Heart left ventricle (tissue), 16 donors: ENCODE results near the gene SEMA4D. TPM values are rescaled to one million over a fixed set of nuclear protein-coding genes. Genes with fewer than 3 reads are reported as not detected.

Experiments
- ATAC-seq, 4 donors: fragments of 200-7000 bp; cut with Tn5 transposase; one replicate each; pipeline ENCODE4 v1.9.1; 2020 to 2022; ENCODE audit warnings: moderate library complexity in 4 of 4, mild to moderate bottlenecking in 3 of 4, moderate number of reproducible peaks in 1 of 4
- DNase-seq, 5 donors: peaks; one replicate each; pipeline ENCODE4 v3.0.0-alpha.2; 2020
- H3K27ac ChIP-seq, 12 donors: fragments of 200-600 bp; sonication (generic) in 4 of 12; one replicate each; pipeline versions ENCODE4 v1.5.0 to v1.8.0; 2016 to 2022; ENCODE audit warnings: mild to moderate bottlenecking in 2 of 12
- H3K27me3 ChIP-seq, 9 donors: fragments of 200-600 bp; sonication (generic) in 2 of 9; one replicate each; pipeline versions ENCODE4 v1.5.1 to v1.8.0; 2016 to 2022; ENCODE audit warnings: mild to moderate bottlenecking in 3 of 9
- H3K36me3 ChIP-seq, 9 donors: fragments of 200-600 bp; sonication (generic) in 2 of 9; one replicate each; pipeline versions ENCODE4 v1.5.0 to v1.8.0; 2018 to 2022; ENCODE audit warnings: mild to moderate bottlenecking in 2 of 9
- H3K4me1 ChIP-seq, 12 donors: fragments of 200-600 bp; sonication (generic) in 4 of 12; one replicate each; pipeline versions ENCODE4 v1.5.0 to v1.8.0; 2016 to 2022; ENCODE audit warnings: mild to moderate bottlenecking in 3 of 12
- H3K4me3 ChIP-seq, 12 donors: fragments of 200-600 bp; sonication (generic) in 4 of 12; one replicate each; pipeline versions ENCODE4 v1.5.0 to v1.8.0; 2017 to 2022; ENCODE audit warnings: mild to moderate bottlenecking in 9 of 12, moderate library complexity in 4 of 12
- H3K9me3 ChIP-seq, 12 donors: fragments of 200-600 bp; sonication (generic) in 4 of 12; one replicate each; pipeline versions ENCODE4 v1.5.0 to v1.8.0; 2016 to 2022; ENCODE audit warnings: mild to moderate bottlenecking in 1 of 12
- POLR2A ChIP-seq, 2 donors: fragments of 450-650 bp; IDR thresholded peaks; one replicate each; pipeline ENCODE4 v1.6.1; 2017; ENCODE audit warnings: antibody characterized with exemption in 2 of 2, mild to moderate bottlenecking in 2 of 2, moderate library complexity in 2 of 2
- WGBS, 4 donors: extraction: QIAGEN DNeasy Blood & Tissue Kit in 2 of 4; methylation state at CpG; one replicate each; pipeline versions ENCODE4 v1.1.5 to v1.1.7; 2013 to 2018; 5-methylcytosine and 5-hydroxymethylcytosine counted together
- intact Hi-C, 10 donors: fragments of 100-400 bp; cut with DNase I; formaldehyde crosslinking; loops; one replicate each; pipeline versions ENCODE4 v1.11.1 to v1.14.2; 2022
- polyA plus RNA-seq, 2 donors: library from polyadenylated mRNA; stranded (reverse); fragments of 200-250 nt; gene quantifications; one replicate each; pipeline ENCODE4 v1.2.3, GENCODE V29; 2013
- total RNA-seq, 9 donors: library from RNA; depleted of rRNA in 2 of 9; stranded (reverse); fragments of >200 nt in 2 of 9; fragmentation: NEBNext Ultra II Directional in 3 of 9; extraction: Animal tissue kit (Norgen Biotek cat#: 25700) in 3 of 9; gene quantifications; one replicate each; pipeline versions ENCODE4 v1.1.0 to v1.2.4, GENCODE V29; 2016 to 2023
- TF ChIP-seq, protein P1 (sequence below), 12 donors: fragments of 200-600 bp; sonication (generic) in 4 of 12; IDR thresholded peaks; one replicate each; pipeline versions ENCODE4 v1.5.0 to v1.8.0; 2018 to 2022; ENCODE audit warnings: antibody characterized with exemption in 12 of 12, mild to moderate bottlenecking in 5 of 12
- donor health status: ischemic (EF 13 %, LVEDD 7.1; RV severe dilation, severe dysfunction).
- donor health status: healthy with polysubstance abuse.
- donor health status: DM: no; HTN: yes; CAD: no.
- donor health status: DM: no; HTN: no; CAD: no.
- donor health status: ischemic (EF 25% LVEDD 6.9; RV normal size, moderate dysfunction).
- donor health status: ischemic (EF 25% LVEDD 5.7; RV mildly dilated, moderate dysfunction).
- donor health status: healthy.
- donor health status: DM: yes; HTN: yes; CAD: no.
- donor health status: ischemic (EF 35%, LVEDD 5.7; RV mildly dilated, moderate dysfunction).
- donor health status: nonischemic (EF 11% LVEDD 7.7; RV severe dilation, severe dysfunction).
- donor health status: DM: yes; HTN: yes; CAD: no.
- donor health status: PGD.
- donor health status: ischemic (EF 29% LVEDD 5.4; RV normal size, mild dysfunction).
- donor health status: nonischemic (EF 23%, LVEDD 6.1; RV moderate dilation, normal function).

SEMA4D gene
- total and polyA plus RNA-seq, 11 donors = 4.0 to 59.8 (median 20.2) TPM

DNA sequence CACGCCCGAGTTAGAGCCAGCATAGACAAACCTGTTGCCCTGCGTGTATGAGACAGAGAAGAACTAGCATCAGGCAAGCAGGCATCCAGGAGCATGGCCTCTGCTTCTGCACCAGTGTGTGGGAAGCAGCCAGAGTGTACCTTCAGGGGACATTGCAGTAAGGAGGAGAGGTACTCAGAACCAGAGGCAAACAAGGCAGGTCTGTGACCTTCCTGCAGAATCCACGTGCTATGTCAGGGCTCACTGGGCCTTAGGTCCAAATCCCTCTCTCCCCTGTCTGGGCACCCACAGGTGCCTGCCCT lies 116.7 kb downstream of the SEMA4D start:
- TF ChIP-seq, protein P1, sequence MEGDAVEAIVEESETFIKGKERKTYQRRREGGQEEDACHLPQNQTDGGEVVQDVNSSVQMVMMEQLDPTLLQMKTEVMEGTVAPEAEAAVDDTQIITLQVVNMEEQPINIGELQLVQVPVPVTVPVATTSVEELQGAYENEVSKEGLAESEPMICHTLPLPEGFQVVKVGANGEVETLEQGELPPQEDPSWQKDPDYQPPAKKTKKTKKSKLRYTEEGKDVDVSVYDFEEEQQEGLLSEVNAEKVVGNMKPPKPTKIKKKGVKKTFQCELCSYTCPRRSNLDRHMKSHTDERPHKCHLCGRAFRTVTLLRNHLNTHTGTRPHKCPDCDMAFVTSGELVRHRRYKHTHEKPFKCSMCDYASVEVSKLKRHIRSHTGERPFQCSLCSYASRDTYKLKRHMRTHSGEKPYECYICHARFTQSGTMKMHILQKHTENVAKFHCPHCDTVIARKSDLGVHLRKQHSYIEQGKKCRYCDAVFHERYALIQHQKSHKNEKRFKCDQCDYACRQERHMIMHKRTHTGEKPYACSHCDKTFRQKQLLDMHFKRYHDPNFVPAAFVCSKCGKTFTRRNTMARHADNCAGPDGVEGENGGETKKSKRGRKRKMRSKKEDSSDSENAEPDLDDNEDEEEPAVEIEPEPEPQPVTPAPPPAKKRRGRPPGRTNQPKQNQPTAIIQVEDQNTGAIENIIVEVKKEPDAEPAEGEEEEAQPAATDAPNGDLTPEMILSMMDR (IDR thresholded peaks at IDR 0.05) = no peak
- TF ChIP-seq POLR2A (IDR thresholded peaks at IDR 0.05) = no peak
- peaks cover 0 to 11% (median 0%) of the 10 kb centered on the region in 12 donors for H3K4me1 ChIP-seq
- intact Hi-C loops = loop anchor here in 4 of 10 donors (10.0 kb wide), 3 partner anchors 64 to 174 kb away; no protein-coding TSS in a partner anchor
- H3K36me3 ChIP-seq = peaks cover 0 to 87% (median 2%) of the 10 kb centered on the region in 9 donors
- no peaks in the 10 kb centered on the region for H3K9me3 ChIP-seq
- ATAC-seq (no peak), DNase-seq (no peak)
- H3K27ac ChIP-seq = no peak overlapping the region
- no peak overlapping the region for H3K4me3 ChIP-seq
- WGBS, 4 donors = 96 to 100% (median 97%) methylated on average over 3 to 4 of the region's 4 CpGs
- H3K27me3 ChIP-seq = no peaks in the 10 kb centered on the region

DNA sequence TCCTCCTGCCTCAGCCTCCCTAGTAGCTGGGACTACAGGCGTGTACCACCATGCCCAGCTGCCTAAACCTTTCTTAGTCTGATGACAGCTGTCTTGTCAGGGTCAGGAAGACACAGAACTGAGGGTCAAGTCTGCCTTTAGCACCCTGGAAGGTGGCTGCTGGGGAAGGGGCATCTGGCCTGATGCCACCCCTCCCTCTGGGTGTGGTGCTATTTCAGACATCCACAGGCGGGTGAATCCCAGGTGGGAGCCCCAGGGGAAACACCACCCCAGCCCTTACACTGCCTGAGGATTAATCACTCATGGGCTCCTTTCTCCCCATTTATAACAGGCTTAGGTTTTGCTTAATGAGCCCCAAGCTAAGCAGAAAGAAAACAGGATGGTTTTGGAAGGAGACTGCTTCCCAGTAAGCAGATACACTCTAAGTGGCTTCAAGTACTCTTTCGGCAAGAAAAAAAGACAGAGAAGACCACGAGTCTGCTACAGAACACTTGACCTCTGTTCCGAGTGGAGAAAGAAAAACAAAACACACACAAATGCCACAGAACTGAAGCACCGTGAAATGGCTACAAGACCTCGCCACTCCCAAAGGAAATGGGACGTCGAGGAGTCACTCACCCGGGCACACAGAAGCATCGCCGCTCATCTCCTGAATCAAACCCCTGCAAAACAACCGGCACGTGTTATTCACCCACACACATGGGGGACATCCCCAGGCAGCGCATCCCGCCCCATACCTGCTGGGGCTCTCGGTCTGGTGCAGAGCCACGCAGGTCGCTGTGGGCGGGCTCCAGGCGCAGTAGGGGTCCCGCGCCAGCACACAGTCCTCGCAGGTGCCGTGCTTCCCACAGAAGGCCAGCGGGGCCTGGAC lies 117.2 kb downstream of the SEMA4D start:
- Histone ChIP-seq H3K4me1 (peaks cover 0 to 16% (median 0%) of the 10 kb centered on the region in 12 donors), H3K27me3 (no peaks in the 10 kb centered on the region), H3K27ac (no peak overlapping the region), H3K36me3 (peaks cover 0 to 81% (median 2%) of the 10 kb centered on the region in 9 donors), H3K4me3 (no peak overlapping the region), H3K9me3 (no peaks in the 10 kb centered on the region)
- 90 to 91% (median 91%) methylated on average over 25 to 26 of the region's 26 CpGs for WGBS, 4 donors
- TF ChIP-seq, protein P1 (IDR thresholded peaks at IDR 0.05) = no peak
- no peak for TF ChIP-seq POLR2A (IDR thresholded peaks at IDR 0.05)
- intact Hi-C loops = loop anchor here in 4 of 10 donors (10.0 kb wide), 3 partner anchors 64 to 174 kb away; no protein-coding TSS in a partner anchor
- ATAC-seq = no peak
- no peak for DNase-seq

- Histone ChIP-seq H3K9me3 (no peaks in the 10 kb centered on the region), H3K27me3 (no peaks in the 10 kb centered on the region), H3K27ac (no peak overlapping the region), H3K36me3 (peaks cover 0 to 71% (median 2%) of the 10 kb centered on the region in 9 donors), H3K4me3 (no peak overlapping the region), H3K4me1 (peaks cover 0 to 21% (median 0%) of the 10 kb centered on the region in 12 donors)
- WGBS, 4 donors = 87 to 89% (median 88%) methylated on average over 14 of the region's 14 CpGs
- no peak for ATAC-seq
- no peak for DNase-seq
- intact Hi-C loops = loop anchor here in 5 of 10 donors (5.0 to 10.0 kb wide), 4 partner anchors 65 to 175 kb away; no protein-coding TSS in a partner anchor
- no peak for TF ChIP-seq POLR2A (IDR thresholded peaks at IDR 0.05)
- TF ChIP-seq, protein P1 (IDR thresholded peaks at IDR 0.05) = no peak
These were observed 118.3 kb downstream of the SEMA4D start for GRCh38 chr9:89379508-89380115.

- intact Hi-C loops = loop anchor here in 1 of 10 donors (5.0 kb wide), 1 partner anchor 168 kb away; no protein-coding TSS in a partner anchor
- H3K27ac ChIP-seq = no peak overlapping the region
- ATAC-seq (no peak), DNase-seq (no peak)
- no peaks in the 10 kb centered on the region for H3K9me3 ChIP-seq
- no peaks in the 10 kb centered on the region for H3K27me3 ChIP-seq
- peaks cover 0 to 21% (median 0%) of the 10 kb centered on the region in 12 donors for H3K4me1 ChIP-seq
- H3K36me3 ChIP-seq = peaks cover 0 to 65% (median 2%) of the 10 kb centered on the region in 9 donors
- no peak for TF ChIP-seq POLR2A (IDR thresholded peaks at IDR 0.05)
- 93 to 97% (median 96%) methylated on average over 14 of the region's 14 CpGs for WGBS, 4 donors
- H3K4me3 ChIP-seq = no peak overlapping the region
These were observed 118.9 kb downstream of the SEMA4D start for GRCh38 chr9:89379031-89379430.
